ENCODE measurements around the gene KCNMA1.
"Not testable (repeated sequence)": the region's sequence is repeated elsewhere in the genome, so short reads cannot be mapped to it uniquely, and the experiment has no call there.

KCNMA1 gene

GRCh38 chr10:77391605-77392235 is 245.9 kb downstream of the KCNMA1 start:
- DNase-seq (ENCODE audit: low read depth) = no peak

GRCh38 chr10:77390481-77390891 is 247.1 kb downstream of the KCNMA1 start:
- no peak for DNase-seq (ENCODE audit: low read depth)

- DNase-seq (ENCODE audit: low read depth) = no peak
Measured at GRCh38 chr10:77388571-77389100, 249.0 kb downstream of the KCNMA1 start.

- DNase-seq (ENCODE audit: low read depth) = not testable (repeated sequence)
Measured at GRCh38 chr10:77387701-77388100, 249.9 kb downstream of the KCNMA1 start.

GRCh38 chr10:77387247-77387646 is 250.4 kb downstream of the KCNMA1 start:
- DNase-seq (ENCODE audit: low read depth) = no peak

- no peak for DNase-seq (ENCODE audit: low read depth)
Measured at GRCh38 chr10:77386838-77387237, 250.8 kb downstream of the KCNMA1 start.

GRCh38 chr10:77386365-77386764 is 251.2 kb downstream of the KCNMA1 start:
- no peak for DNase-seq (ENCODE audit: low read depth)

- no peak for DNase-seq (ENCODE audit: low read depth)
Measured at GRCh38 chr10:77385315-77385714, 252.3 kb downstream of the KCNMA1 start.

- no peak for DNase-seq (ENCODE audit: low read depth)
Measured at GRCh38 chr10:77383861-77384553, 253.6 kb downstream of the KCNMA1 start.

- DNase-seq (ENCODE audit: low read depth) = no peak
Measured at GRCh38 chr10:77381750-77382149, 255.9 kb downstream of the KCNMA1 start.

- no peak for DNase-seq (ENCODE audit: low read depth)
Measured at GRCh38 chr10:77380723-77381122, 256.9 kb downstream of the KCNMA1 start.

- DNase-seq (ENCODE audit: low read depth) = no peak
Measured at GRCh38 chr10:77380191-77380590, 257.4 kb downstream of the KCNMA1 start.

GRCh38 chr10:77378366-77379349 is 258.9 kb downstream of the KCNMA1 start:
- no peak for DNase-seq (ENCODE audit: low read depth)

GRCh38 chr10:77377678-77378352 is 259.8 kb downstream of the KCNMA1 start:
- no peak for DNase-seq (ENCODE audit: low read depth)

- DNase-seq (ENCODE audit: low read depth) = no peak
Measured at GRCh38 chr10:77377034-77377433, 260.6 kb downstream of the KCNMA1 start.

GRCh38 chr10:77374189-77374656 is 263.4 kb downstream of the KCNMA1 start:
- DNase-seq (ENCODE audit: low read depth) = no peak

GRCh38 chr10:77371848-77372799 is 265.5 kb downstream of the KCNMA1 start:
- no peak for DNase-seq (ENCODE audit: low read depth)

GRCh38 chr10:77371421-77371820 is 266.2 kb downstream of the KCNMA1 start:
- no peak for DNase-seq (ENCODE audit: low read depth)

GRCh38 chr10:77368006-77368405 is 269.6 kb downstream of the KCNMA1 start:
- DNase-seq (ENCODE audit: low read depth) = no peak

GRCh38 chr10:77363210-77363609 is 274.4 kb downstream of the KCNMA1 start:
- DNase-seq (ENCODE audit: low read depth) = no peak

Measured in activated T-helper 1 cell treated with Interleukin-2 at 50 U/mL for 16 hours (primary cell).